22Rv1 (cell line): ENCODE data around the gene NIPBL.

ENCODE experiments used
- CTCF ChIP-seq: fragments of 450-650 bp; IDR thresholded peaks from 2 replicates; pipeline ENCODE4 v1.5.1; 2017; ENCODE audit warnings: mild to moderate bottlenecking
- ZFX ChIP-seq: fragments of 450-650 bp; IDR thresholded peaks from 2 replicates; pipeline ENCODE4 v1.6.1; 2017; ENCODE audit warnings: antibody characterized with exemption, borderline replicate concordance

DNA sequence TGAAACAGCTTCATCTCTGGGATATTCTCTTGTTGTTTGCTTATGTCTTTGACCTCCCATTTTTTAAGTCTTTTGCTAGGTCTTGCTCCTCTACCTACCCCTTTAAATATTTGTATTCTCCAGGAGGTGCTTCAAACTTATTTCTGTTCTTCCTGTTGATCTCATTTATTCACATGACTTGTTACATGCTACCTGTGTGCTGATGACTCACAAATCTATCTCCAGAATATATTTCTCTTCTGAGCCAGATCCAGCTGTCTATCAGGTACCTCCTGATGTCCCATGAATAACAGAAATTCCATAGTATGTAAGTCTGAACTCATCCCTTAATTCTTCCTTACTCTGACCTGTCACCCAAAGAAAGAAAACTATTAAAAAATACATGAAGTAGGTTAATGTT, 11.0 kb downstream of the NIPBL start:
- no peak for TF ChIP-seq CTCF
- TF ChIP-seq ZFX, result no peak
